Lung (tissue), 12 donors: ENCODE measurements around the gene CHEK1. TPM values are rescaled to one million over a fixed set of nuclear protein-coding genes. Genes with fewer than 3 reads are reported as not detected.

Experiments used
- ATAC-seq: fragments of 200-7000 bp; cut with Tn5 transposase; one replicate; pipeline ENCODE4 v1.9.1; 2020; ENCODE audit warnings: moderate number of reproducible peaks; ENCODE audit not compliant: insufficient read depth, low FRiP score
- DNase-seq, 3 donors: peaks; one replicate each; pipeline ENCODE4 v3.0.0-alpha.2; 2013 to 2017
- H3K27ac ChIP-seq, 2 donors: one replicate each; pipeline ENCODE4 v1.5.1; 2013; ENCODE audit warnings: mild to moderate bottlenecking in 2 of 2, moderate library complexity in 2 of 2, control low read depth in 1 of 2, inconsistent platforms in 1 of 2, low read depth in 1 of 2, low read length in 1 of 2
- H3K27me3 ChIP-seq, 3 donors: one replicate each; pipeline ENCODE4 v1.5.1; 2013; ENCODE audit warnings: low read length in 2 of 3; ENCODE audit not compliant: control insufficient read depth in 3 of 3, insufficient read depth in 3 of 3
- H3K36me3 ChIP-seq, 4 donors: one replicate each; pipeline ENCODE4 v1.5.1; 2013; ENCODE audit warnings: low read length in 4 of 4, mild to moderate bottlenecking in 1 of 4, moderate library complexity in 1 of 4; ENCODE audit not compliant: control insufficient read depth in 4 of 4, insufficient read depth in 4 of 4
- H3K4me1 ChIP-seq, 5 donors: one replicate each; pipeline ENCODE4 v1.5.1; 2013; ENCODE audit warnings: low read length in 5 of 5, mild to moderate bottlenecking in 2 of 5, moderate library complexity in 1 of 5; ENCODE audit not compliant: control insufficient read depth in 5 of 5, insufficient read depth in 5 of 5
- H3K4me3 ChIP-seq: one replicate; pipeline ENCODE4 v1.5.1; 2013; ENCODE audit warnings: mild to moderate bottlenecking, control low read depth, moderate library complexity
- H3K9ac ChIP-seq, 2 donors: one replicate each; pipeline ENCODE4 v1.5.1; 2013; ENCODE audit warnings: low read length in 2 of 2, control low read depth in 1 of 2; ENCODE audit not compliant: insufficient read depth in 1 of 2
- H3K9me3 ChIP-seq, 4 donors: one replicate each; pipeline ENCODE4 v1.5.1; 2013; ENCODE audit warnings: low read length in 3 of 4, mild to moderate bottlenecking in 1 of 4, moderate library complexity in 1 of 4; ENCODE audit not compliant: control insufficient read depth in 4 of 4, insufficient read depth in 3 of 4
- CTCF ChIP-seq: IDR thresholded peaks from 2 replicates; pipeline ENCODE4 v1.5.1; 2012; ENCODE audit warnings: mild to moderate bottlenecking; ENCODE audit errors: control extremely low read depth, extremely low read depth
- WGBS, 2 donors: extraction: QIAGEN DNeasy Blood & Tissue Kit; methylation state at CpG; one replicate each; pipeline ENCODE4 v1.1.7; 2013; 5-methylcytosine and 5-hydroxymethylcytosine counted together
- polyA plus RNA-seq, 2 donors: library from polyadenylated mRNA; stranded (reverse); fragments of 200-250 nt; gene quantifications; one replicate each; pipeline ENCODE4 v1.2.1, GENCODE V29; 2013
- total RNA-seq, 2 donors: library from RNA; depleted of rRNA in 1 of 2; stranded (reverse); fragments of >200 nt in 1 of 2; gene quantifications; one replicate each; pipeline ENCODE4 v1.2.1, GENCODE V29; 2014 to 2021
- donor health status: control.
- donor health status: control.
- donor health status: Bipolar disorder and iron deficiency.
- donor health status: healthy.
- donor health status: DM: yes; HTN: yes; CAD: no.

Gene CHEK1
- total and polyA plus RNA-seq, 4 donors, result 2.3 to 6.4 (median 4.1) TPM

- 1% methylated on average over 18 of the region's 18 CpGs for WGBS, 2 donors
- no peak for TF ChIP-seq CTCF
Observed at GRCh38 chr11:125626288-125626950, 1.5 kb downstream of the CHEK1 start.

GRCh38 chr11:125627236-125627910, 2.4 kb downstream of the CHEK1 start:
- Histone ChIP-seq H3K9ac (peak overlapping the region; percentile 71 to 84), H3K36me3 (peaks cover 0 to 4% (median 1%) of the 10 kb centered on the region in 4 donors), H3K27ac (no peak overlapping the region), H3K4me1 (peaks cover 0 to 18% (median 3%) of the 10 kb centered on the region in 5 donors), H3K9me3 (no peaks in the 10 kb centered on the region), H3K4me3 (no peak overlapping the region), H3K27me3 (no peaks in the 10 kb centered on the region)
- peak in 1 of 3 donors; percentile 10 for DNase-seq
- no peak for TF ChIP-seq CTCF
- no peak for ATAC-seq
- 68 to 72% methylated on average over 7 of the region's 7 CpGs for WGBS, 2 donors

More at GRCh38 chr11:125626288-125626950, 1.5 kb downstream of the CHEK1 start:
- Histone ChIP-seq H3K36me3 (peaks cover 0 to 4% (median 2%) of the 10 kb centered on the region in 4 donors), H3K9me3 (no peaks in the 10 kb centered on the region), H3K27me3 (no peaks in the 10 kb centered on the region), H3K4me1 (peaks cover 0 to 18% (median 3%) of the 10 kb centered on the region in 5 donors), H3K4me3 (peak overlapping the region; percentile 84), H3K9ac (peak overlapping the region; percentile 71 to 84), H3K27ac (peak overlapping the region in 1 of 2 donors; percentile 99)
- no peak for ATAC-seq
- DNase-seq, result peak in 2 of 3 donors; percentile 87

- Histone ChIP-seq H3K36me3 (peaks cover 0 to 7% (median 4%) of the 10 kb centered on the region in 4 donors), H3K4me3 (no peak overlapping the region), H3K4me1 (no peaks in the 10 kb centered on the region), H3K9ac (no peak overlapping the region), H3K27me3 (no peaks in the 10 kb centered on the region), H3K9me3 (no peaks in the 10 kb centered on the region), H3K27ac (no peak overlapping the region)
- no peak for TF ChIP-seq CTCF
- 74 to 88% methylated on average over 3 of the region's 3 CpGs for WGBS, 2 donors
- no peak for ATAC-seq
- no peak for DNase-seq
Observed at GRCh38 chr11:125637840-125638239, 12.9 kb downstream of the CHEK1 start.
